WTC11 (cell line): Measurements from ENCODE around the gene ZNF584. TPM values are rescaled to one million over a fixed set of nuclear protein-coding genes. Genes with fewer than 3 reads are reported as not detected.

ENCODE experiments used
- ATAC-seq: fragments of 200-7000 bp; cut with Tn5 transposase; 2 replicates; pipeline ENCODE4 v1.10.0; 2021; ENCODE audit warnings: mild to moderate bottlenecking, moderate library complexity
- CTCF ChIA-PET: fragments of 300-600 bp; sonication (Branson Sonifier 250); formaldehyde crosslinking; loops from one replicate; lab custom pipeline; 2021; ENCODE audit warnings: antibody characterized with exemption; lab: Charles Lee
- POLR2A ChIA-PET: fragments of 350-600 bp; sonication (Branson Sonifier 250); formaldehyde crosslinking; loops from one replicate; lab custom pipeline; 2021; ENCODE audit warnings: antibody characterized with exemption; lab: Charles Lee
- DNase-seq: peaks from one replicate; pipeline ENCODE4 v3.0.0; 2021; ENCODE audit warnings: low spot score
- H3K27ac Mint-ChIP-seq: 2 replicates; pipeline ENCODE4 v1.8.0; 2021; ENCODE audit warnings: mixed read lengths
- H3K27me3 Mint-ChIP-seq: 2 replicates; pipeline ENCODE4 v1.8.0; 2021; ENCODE audit warnings: low read depth, mild to moderate bottlenecking, moderate library complexity, mixed read lengths
- H3K36me3 Mint-ChIP-seq: 2 replicates; pipeline ENCODE4 v1.8.0; 2021; ENCODE audit warnings: mixed read lengths
- H3K4me1 Mint-ChIP-seq: 2 replicates; pipeline ENCODE4 v1.8.0; 2022; ENCODE audit warnings: mixed read lengths
- H3K4me3 Mint-ChIP-seq: 2 replicates; pipeline ENCODE4 v1.8.0; 2021; ENCODE audit warnings: mild to moderate bottlenecking, moderate library complexity, mixed read lengths
- H3K9me3 Mint-ChIP-seq: 2 replicates; pipeline ENCODE4 v1.8.0; 2021; ENCODE audit warnings: mixed read lengths
- CBFB ChIP-seq: sonication (generic); formaldehyde crosslinking; IDR thresholded peaks from 2 replicates; pipeline ENCODE4 v1.8.1; 2022; ENCODE audit warnings: mild to moderate bottlenecking, low read depth, missing genetic modification reagents
- CREB1 ChIP-seq: sonication (generic); formaldehyde crosslinking; IDR thresholded peaks from 2 replicates; pipeline ENCODE4 v1.8.0; 2023; ENCODE audit warnings: mild to moderate bottlenecking, missing genetic modification reagents
- E2F1 ChIP-seq: sonication (generic); formaldehyde crosslinking; IDR thresholded peaks from 2 replicates; pipeline ENCODE4 v1.8.0; 2022; ENCODE audit warnings: mild to moderate bottlenecking, missing genetic modification reagents
- EMX1 ChIP-seq: fragments of 250-450 bp; sonication (Bioruptor Pico); IDR thresholded peaks from 2 replicates; pipeline ENCODE4 v1.8.0; 2021; ENCODE audit warnings: mild to moderate bottlenecking
- FOXK1 ChIP-seq: sonication (generic); formaldehyde crosslinking; IDR thresholded peaks from 2 replicates; pipeline ENCODE4 v1.8.0; 2022; ENCODE audit warnings: mild to moderate bottlenecking, moderate library complexity, missing genetic modification reagents
- FOXP1 ChIP-seq: sonication (generic); formaldehyde crosslinking; IDR thresholded peaks from 2 replicates; pipeline ENCODE4 v1.8.0; 2022; ENCODE audit warnings: missing genetic modification reagents, mild to moderate bottlenecking, moderate library complexity, borderline replicate concordance
- GTF2I ChIP-seq: fragments of 250-450 bp; sonication (Bioruptor Pico); conservative IDR thresholded peaks from 2 replicates; pipeline ENCODE4 v1.4.0; 2021; ENCODE audit warnings: mild to moderate bottlenecking
- KAT7 ChIP-seq: sonication (generic); formaldehyde crosslinking; IDR thresholded peaks from 2 replicates; pipeline ENCODE4 v1.8.1; 2023; ENCODE audit warnings: missing genetic modification reagents, mild to moderate bottlenecking, borderline replicate concordance
- NFATC4 ChIP-seq: fragments of 250-450 bp; sonication (Bioruptor Pico); IDR thresholded peaks from 2 replicates; pipeline ENCODE4 v1.9.0; 2021; ENCODE audit warnings: mild to moderate bottlenecking
- NFYB ChIP-seq: sonication (generic); formaldehyde crosslinking; conservative IDR thresholded peaks from 2 replicates; pipeline ENCODE4 v1.8.0; 2022; ENCODE audit warnings: low read depth, missing genetic modification reagents
- OVOL2 ChIP-seq: fragments of 250-450 bp; sonication (Bioruptor Pico); IDR thresholded peaks from 2 replicates; pipeline ENCODE4 v1.9.0; 2021; ENCODE audit warnings: mild to moderate bottlenecking, borderline replicate concordance
- RELA ChIP-seq: sonication (generic); formaldehyde crosslinking; IDR thresholded peaks from 2 replicates; pipeline ENCODE4 v1.8.1; 2022; ENCODE audit warnings: missing genetic modification reagents, mild to moderate bottlenecking, borderline replicate concordance
- RORB ChIP-seq: fragments of 250-450 bp; sonication (Bioruptor Pico); IDR thresholded peaks from 2 replicates; pipeline ENCODE4 v1.9.0; 2021; ENCODE audit warnings: mild to moderate bottlenecking
- SOX15 ChIP-seq: fragments of 250-450 bp; sonication (Bioruptor Pico); IDR thresholded peaks from 2 replicates; pipeline ENCODE4 v1.9.0; 2021; ENCODE audit warnings: mild to moderate bottlenecking
- TP53 ChIP-seq: sonication (generic); formaldehyde crosslinking; IDR thresholded peaks from 2 replicates; pipeline ENCODE4 v1.8.1; 2023; ENCODE audit warnings: mild to moderate bottlenecking, missing genetic modification reagents
- ZNF121 ChIP-seq: sonication (generic); formaldehyde crosslinking; IDR thresholded peaks from 2 replicates; pipeline ENCODE4 v1.8.0; 2023; ENCODE audit warnings: missing genetic modification reagents
- ZNF219 ChIP-seq: sonication (generic); formaldehyde crosslinking; IDR thresholded peaks from 2 replicates; pipeline ENCODE4 v1.8.0; 2023; ENCODE audit warnings: missing genetic modification reagents, mild to moderate bottlenecking, borderline replicate concordance
- ZNF396 ChIP-seq: fragments of 250-450 bp; sonication (Bioruptor Pico); IDR thresholded peaks from 2 replicates; pipeline ENCODE4 v1.8.0; 2021; ENCODE audit warnings: mild to moderate bottlenecking, moderate library complexity, borderline replicate concordance
- ZNF423 ChIP-seq: fragments of 250-450 bp; sonication (Bioruptor Pico); IDR thresholded peaks from 2 replicates; pipeline ENCODE4 v2.1.2; 2022; ENCODE audit warnings: mild to moderate bottlenecking, moderate library complexity
- total RNA-seq: library from RNA; stranded (reverse); gene quantifications from 3 replicates; pipeline ENCODE4 v1.2.3, GENCODE V29; 2021
- TF ChIP-seq, protein P1 (sequence below): fragments of 250-450 bp; sonication (Bioruptor Pico); conservative IDR thresholded peaks from 2 replicates; pipeline ENCODE4 v1.9.0; 2021; ENCODE audit warnings: mild to moderate bottlenecking
- TF ChIP-seq, protein P2 (sequence below): sonication (generic); formaldehyde crosslinking; IDR thresholded peaks from 2 replicates; pipeline ENCODE4 v1.8.1; 2022; ENCODE audit warnings: mild to moderate bottlenecking, moderate library complexity, missing genetic modification reagents
- TF ChIP-seq, protein P3 (sequence below): fragments of 200-600 bp; IDR thresholded peaks from 2 replicates; pipeline ENCODE4 v1.8.0; 2022; ENCODE audit warnings: antibody characterized with exemption

The ZNF584 gene
- total RNA-seq, 1 experiment from 2014 or later, result 6.8 TPM

DNA sequence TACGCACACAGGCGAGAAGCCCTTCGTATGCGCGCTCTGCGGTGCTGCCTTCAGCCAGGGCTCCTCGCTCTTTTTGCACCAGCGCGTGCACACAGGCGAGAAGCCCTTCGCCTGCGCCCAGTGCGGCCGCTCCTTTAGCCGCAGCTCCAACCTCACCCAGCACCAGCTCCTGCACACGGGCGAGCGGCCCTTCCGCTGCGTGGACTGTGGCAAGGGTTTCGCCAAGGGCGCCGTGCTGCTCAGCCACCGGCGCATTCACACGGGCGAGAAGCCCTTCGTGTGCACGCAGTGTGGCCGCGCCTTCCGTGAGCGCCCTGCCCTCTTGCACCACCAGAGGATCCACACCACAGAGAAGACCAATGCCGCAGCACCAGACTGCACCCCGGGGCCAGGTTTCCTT, 47.7 kb downstream of the ZNF584 start:
- Mint-ChIP-seq H3K36me3 (no peaks in the 10 kb centered on the region), H3K4me3 (no peak overlapping the region), H3K4me1 (peaks cover 7% of the 10 kb centered on the region), H3K9me3 (no peaks in the 10 kb centered on the region), H3K27ac (no peak overlapping the region), H3K27me3 (peaks cover 22% of the 10 kb centered on the region)
- ChIA-PET CTCF (no interaction called here), POLR2A (no interaction called here)
- no peak for ATAC-seq
- no peak for DNase-seq
- TF ChIP-seq OVOL2 (no peak), CREB1 (CRISPR knock-in tag) (no peak), FOXK1 (CRISPR knock-in tag) (no peak), EMX1 (no peak), TP53 (CRISPR knock-in tag) (no peak), E2F1 (CRISPR knock-in tag) (no peak)
- TF ChIP-seq, protein P1, sequence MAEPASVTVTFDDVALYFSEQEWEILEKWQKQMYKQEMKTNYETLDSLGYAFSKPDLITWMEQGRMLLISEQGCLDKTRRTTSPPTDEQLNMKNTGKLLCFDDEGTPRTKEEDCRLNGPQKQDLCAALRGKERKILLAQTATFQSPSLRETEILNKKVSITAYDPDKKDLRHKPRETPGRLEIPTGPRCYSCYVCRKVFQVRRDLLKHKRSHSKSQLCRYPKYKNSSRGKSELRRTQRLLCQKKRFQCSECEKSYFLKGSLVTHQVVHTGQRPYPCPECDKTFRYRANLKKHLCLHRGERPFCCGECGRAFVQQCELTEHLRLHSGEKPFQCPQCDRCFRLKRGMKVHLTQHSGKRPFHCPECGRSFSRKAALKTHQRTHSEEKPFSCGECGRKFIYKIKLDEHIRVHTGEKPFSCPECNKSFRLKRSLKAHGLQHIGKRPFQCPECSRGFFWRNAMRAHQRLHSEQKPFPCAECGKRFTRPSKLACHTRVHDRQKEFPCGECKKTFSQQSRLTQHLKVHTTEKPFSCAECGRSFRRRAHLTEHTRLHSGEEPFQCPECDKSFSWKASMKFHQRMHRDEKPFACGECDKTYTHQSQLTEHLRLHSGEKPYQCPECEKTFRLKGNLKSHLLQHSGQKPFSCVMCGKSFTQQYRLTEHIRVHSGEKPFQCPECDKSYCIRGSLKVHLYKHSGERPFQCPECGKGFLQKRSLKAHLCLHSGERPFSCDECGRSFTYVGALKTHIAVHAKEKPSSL (CRISPR knock-in tag), result no peak

- no peaks in the 10 kb centered on the region for H3K36me3 Mint-ChIP-seq
- H3K9me3 Mint-ChIP-seq, result no peaks in the 10 kb centered on the region
- no peak overlapping the region for H3K27ac Mint-ChIP-seq
- TF ChIP-seq NFATC4 (no peak), CBFB (CRISPR knock-in tag) (no peak), SOX15 (CRISPR knock-in tag) (no peak), ZNF423 (CRISPR knock-in tag) (no peak), ZNF121 (no peak), RORB (CRISPR knock-in tag) (no peak), FOXP1 (no peak), ZNF219 (no peak)
- TF ChIP-seq, protein P2, sequence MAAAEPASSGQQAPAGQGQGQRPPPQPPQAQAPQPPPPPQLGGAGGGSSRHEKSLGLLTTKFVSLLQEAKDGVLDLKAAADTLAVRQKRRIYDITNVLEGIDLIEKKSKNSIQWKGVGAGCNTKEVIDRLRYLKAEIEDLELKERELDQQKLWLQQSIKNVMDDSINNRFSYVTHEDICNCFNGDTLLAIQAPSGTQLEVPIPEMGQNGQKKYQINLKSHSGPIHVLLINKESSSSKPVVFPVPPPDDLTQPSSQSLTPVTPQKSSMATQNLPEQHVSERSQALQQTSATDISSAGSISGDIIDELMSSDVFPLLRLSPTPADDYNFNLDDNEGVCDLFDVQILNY, result no peak
- TF ChIP-seq, protein P3, sequence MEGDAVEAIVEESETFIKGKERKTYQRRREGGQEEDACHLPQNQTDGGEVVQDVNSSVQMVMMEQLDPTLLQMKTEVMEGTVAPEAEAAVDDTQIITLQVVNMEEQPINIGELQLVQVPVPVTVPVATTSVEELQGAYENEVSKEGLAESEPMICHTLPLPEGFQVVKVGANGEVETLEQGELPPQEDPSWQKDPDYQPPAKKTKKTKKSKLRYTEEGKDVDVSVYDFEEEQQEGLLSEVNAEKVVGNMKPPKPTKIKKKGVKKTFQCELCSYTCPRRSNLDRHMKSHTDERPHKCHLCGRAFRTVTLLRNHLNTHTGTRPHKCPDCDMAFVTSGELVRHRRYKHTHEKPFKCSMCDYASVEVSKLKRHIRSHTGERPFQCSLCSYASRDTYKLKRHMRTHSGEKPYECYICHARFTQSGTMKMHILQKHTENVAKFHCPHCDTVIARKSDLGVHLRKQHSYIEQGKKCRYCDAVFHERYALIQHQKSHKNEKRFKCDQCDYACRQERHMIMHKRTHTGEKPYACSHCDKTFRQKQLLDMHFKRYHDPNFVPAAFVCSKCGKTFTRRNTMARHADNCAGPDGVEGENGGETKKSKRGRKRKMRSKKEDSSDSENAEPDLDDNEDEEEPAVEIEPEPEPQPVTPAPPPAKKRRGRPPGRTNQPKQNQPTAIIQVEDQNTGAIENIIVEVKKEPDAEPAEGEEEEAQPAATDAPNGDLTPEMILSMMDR, result no peak
- H3K27me3 Mint-ChIP-seq, result peaks cover 17% of the 10 kb centered on the region
- ATAC-seq (no peak), DNase-seq (no peak)
- POLR2A ChIA-PET, result interaction anchor here (1.1 kb wide), 1 partner anchor 9 kb away, joined by 5 read pairs; the partner anchor contains the start of gene ZNF324B
- H3K4me3 Mint-ChIP-seq, result no peak overlapping the region
- H3K4me1 Mint-ChIP-seq, result no peaks in the 10 kb centered on the region; the same call in 1 of the 2 replicates
- CTCF ChIA-PET, result no interaction called here
Observed at GRCh38 chr19:58460039-58460438, 51.6 kb downstream of the ZNF584 start.

- TF ChIP-seq KAT7 (CRISPR knock-in tag), result no peak
- no peak for TF ChIP-seq NFYB (CRISPR knock-in tag)
- TF ChIP-seq RELA (CRISPR knock-in tag), result no peak
- 0 out of 2 replicates have a peak, but pooled peaks have one; percentile 86 for TF ChIP-seq GTF2I (CRISPR knock-in tag)
- no peak for TF ChIP-seq ZNF396
- Mint-ChIP-seq H3K4me1 (peaks cover 12% of the 10 kb centered on the region), H3K27ac (no peak overlapping the region; the same call in 1 of the 2 replicates), H3K9me3 (no peaks in the 10 kb centered on the region), H3K27me3 (peaks cover 28% of the 10 kb centered on the region), H3K4me3 (peak overlapping the region; percentile 73), H3K36me3 (no peaks in the 10 kb centered on the region)
- DNase-seq (no peak), ATAC-seq (no peak)
- ChIA-PET CTCF (interaction anchor here (0.6 to 1.0 kb wide), 4 partner anchors 18 to 728 kb away, joined by 3 to 4 read pairs (median 3); no protein-coding TSS in a partner anchor), POLR2A (interaction anchor here (1.4 kb wide), 1 partner anchor 53 kb away, joined by 4 read pairs; the partner anchor contains the start of gene ZBTB45)
Observed at GRCh38 chr19:58466089-58466759, 57.8 kb downstream of the ZNF584 start.
